SK-N-SH treated with all-trans-retinoic acid at 6 μM for 48 hours (cell line): ENCODE results near the gene CACNB4.

Source experiments
- CREB5 ChIP-seq: fragments of 250-450 bp; sonication (Bioruptor Pico); IDR thresholded peaks from 2 replicates; pipeline ENCODE4 v1.5.1; 2020; ENCODE audit warnings: low read depth, mild to moderate bottlenecking, moderate library complexity
- OSR1 ChIP-seq: fragments of 250-450 bp; sonication (Bioruptor Pico); IDR thresholded peaks from 2 replicates; pipeline ENCODE4 v1.8.0; 2022; ENCODE audit warnings: moderate library complexity, mild to moderate bottlenecking, inconsistent platforms
- RARB ChIP-seq: fragments of 250-450 bp; sonication (Bioruptor Pico); IDR thresholded peaks from 2 replicates; pipeline ENCODE4 v1.8.0; 2021; ENCODE audit warnings: mild to moderate bottlenecking, moderate library complexity
- SNAI2 ChIP-seq: fragments of 250-450 bp; sonication (Bioruptor Pico); IDR thresholded peaks from 2 replicates; pipeline ENCODE4 v1.5.0; 2020; ENCODE audit warnings: mild to moderate bottlenecking, moderate library complexity
- TCF4 ChIP-seq: fragments of 250-450 bp; sonication (Bioruptor Pico); IDR thresholded peaks from 2 replicates; pipeline ENCODE4 v1.8.0; 2021; ENCODE audit warnings: mild to moderate bottlenecking, moderate library complexity, borderline replicate concordance
- ZFP30 ChIP-seq: fragments of 450-650 bp; formaldehyde crosslinking; IDR thresholded peaks from 2 replicates; pipeline ENCODE4 v1.5.0; 2022; ENCODE audit warnings: mild to moderate bottlenecking, moderate library complexity
- TF ChIP-seq, protein P1 (sequence below): fragments of 250-450 bp; sonication (Bioruptor Pico); IDR thresholded peaks from 2 replicates; pipeline ENCODE4 v1.8.0; 2020; ENCODE audit warnings: mild to moderate bottlenecking, moderate library complexity, borderline replicate concordance

GRCh38 chr2:151861174-151861573 is 237.7 kb downstream of the CACNB4 start:
- TF ChIP-seq RARB (CRISPR knock-in tag) (no peak), OSR1 (no peak), CREB5 (CRISPR knock-in tag) (no peak), TCF4 (CRISPR knock-in tag) (no peak), SNAI2 (CRISPR knock-in tag) (no peak), ZFP30 (CRISPR knock-in tag) (no peak)
- TF ChIP-seq, protein P1, sequence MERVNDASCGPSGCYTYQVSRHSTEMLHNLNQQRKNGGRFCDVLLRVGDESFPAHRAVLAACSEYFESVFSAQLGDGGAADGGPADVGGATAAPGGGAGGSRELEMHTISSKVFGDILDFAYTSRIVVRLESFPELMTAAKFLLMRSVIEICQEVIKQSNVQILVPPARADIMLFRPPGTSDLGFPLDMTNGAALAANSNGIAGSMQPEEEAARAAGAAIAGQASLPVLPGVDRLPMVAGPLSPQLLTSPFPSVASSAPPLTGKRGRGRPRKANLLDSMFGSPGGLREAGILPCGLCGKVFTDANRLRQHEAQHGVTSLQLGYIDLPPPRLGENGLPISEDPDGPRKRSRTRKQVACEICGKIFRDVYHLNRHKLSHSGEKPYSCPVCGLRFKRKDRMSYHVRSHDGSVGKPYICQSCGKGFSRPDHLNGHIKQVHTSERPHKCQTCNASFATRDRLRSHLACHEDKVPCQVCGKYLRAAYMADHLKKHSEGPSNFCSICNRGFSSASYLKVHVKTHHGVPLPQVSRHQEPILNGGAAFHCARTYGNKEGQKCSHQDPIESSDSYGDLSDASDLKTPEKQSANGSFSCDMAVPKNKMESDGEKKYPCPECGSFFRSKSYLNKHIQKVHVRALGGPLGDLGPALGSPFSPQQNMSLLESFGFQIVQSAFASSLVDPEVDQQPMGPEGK (CRISPR knock-in tag), result no peak
